DND-41 (cell line): ENCODE data around the gene TCEA3.

Source experiments
- EZH2 ChIP-seq: IDR thresholded peaks from 3 replicates; pipeline ENCODE4 v1.6.1; 2012; ENCODE audit warnings: borderline replicate concordance, low read depth, mild to moderate bottlenecking, moderate library complexity, low read length, inconsistent platforms; ENCODE audit not compliant: severe bottlenecking
- TF ChIP-seq, protein P1 (sequence below): IDR thresholded peaks from 2 replicates; pipeline ENCODE4 v1.5.1; 2012; ENCODE audit warnings: borderline replicate concordance, low read length, moderate library complexity, mild to moderate bottlenecking; ENCODE audit not compliant: poor library complexity, severe bottlenecking; ENCODE audit errors: extremely low read depth

DNA sequence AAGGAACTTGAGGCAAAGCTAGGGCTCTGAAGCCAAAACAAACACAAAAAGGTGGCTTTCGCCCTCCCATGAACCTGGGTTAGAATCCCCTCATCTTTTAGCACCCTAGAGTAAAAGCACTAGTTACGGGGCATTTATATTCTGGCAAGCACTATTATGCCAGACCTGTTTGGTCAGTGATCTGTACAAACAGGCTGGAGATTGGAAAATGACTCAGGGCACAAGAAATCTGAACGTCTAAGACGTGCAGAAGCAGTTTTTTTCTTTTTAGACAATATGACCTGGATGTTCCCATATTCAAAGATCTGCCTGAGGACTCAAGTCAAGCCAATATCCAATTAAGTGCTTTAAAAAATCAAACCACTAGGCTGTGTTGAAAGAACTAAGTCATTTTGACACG, 58.0 kb downstream of the TCEA3 start:
- TF ChIP-seq, protein P1, sequence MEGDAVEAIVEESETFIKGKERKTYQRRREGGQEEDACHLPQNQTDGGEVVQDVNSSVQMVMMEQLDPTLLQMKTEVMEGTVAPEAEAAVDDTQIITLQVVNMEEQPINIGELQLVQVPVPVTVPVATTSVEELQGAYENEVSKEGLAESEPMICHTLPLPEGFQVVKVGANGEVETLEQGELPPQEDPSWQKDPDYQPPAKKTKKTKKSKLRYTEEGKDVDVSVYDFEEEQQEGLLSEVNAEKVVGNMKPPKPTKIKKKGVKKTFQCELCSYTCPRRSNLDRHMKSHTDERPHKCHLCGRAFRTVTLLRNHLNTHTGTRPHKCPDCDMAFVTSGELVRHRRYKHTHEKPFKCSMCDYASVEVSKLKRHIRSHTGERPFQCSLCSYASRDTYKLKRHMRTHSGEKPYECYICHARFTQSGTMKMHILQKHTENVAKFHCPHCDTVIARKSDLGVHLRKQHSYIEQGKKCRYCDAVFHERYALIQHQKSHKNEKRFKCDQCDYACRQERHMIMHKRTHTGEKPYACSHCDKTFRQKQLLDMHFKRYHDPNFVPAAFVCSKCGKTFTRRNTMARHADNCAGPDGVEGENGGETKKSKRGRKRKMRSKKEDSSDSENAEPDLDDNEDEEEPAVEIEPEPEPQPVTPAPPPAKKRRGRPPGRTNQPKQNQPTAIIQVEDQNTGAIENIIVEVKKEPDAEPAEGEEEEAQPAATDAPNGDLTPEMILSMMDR = no peak
- TF ChIP-seq EZH2 = no peak
